Esophagus squamous epithelium (tissue), 4 donors: ENCODE data around the gene TSPEAR.

Source experiments
- POLR2A ChIP-seq, 4 donors: fragments of 450-650 bp; IDR thresholded peaks; one replicate each; pipeline ENCODE4 v1.6.1; 2017; ENCODE audit warnings: antibody characterized with exemption in 4 of 4, mild to moderate bottlenecking in 4 of 4, moderate library complexity in 3 of 4
- TF ChIP-seq, protein P1 (sequence below), 6 experiments: fragments of 450-650 bp in 4 of 6; fragments of 200-600 bp in 2 of 6; sonication (generic) in 2 of 6; IDR thresholded peaks; one replicate each; pipeline ENCODE4 v1.5.1; 2016 to 2019; ENCODE audit warnings: antibody characterized with exemption in 6 of 6, mild to moderate bottlenecking in 4 of 6, moderate library complexity in 4 of 6

- TF ChIP-seq, protein P1, sequence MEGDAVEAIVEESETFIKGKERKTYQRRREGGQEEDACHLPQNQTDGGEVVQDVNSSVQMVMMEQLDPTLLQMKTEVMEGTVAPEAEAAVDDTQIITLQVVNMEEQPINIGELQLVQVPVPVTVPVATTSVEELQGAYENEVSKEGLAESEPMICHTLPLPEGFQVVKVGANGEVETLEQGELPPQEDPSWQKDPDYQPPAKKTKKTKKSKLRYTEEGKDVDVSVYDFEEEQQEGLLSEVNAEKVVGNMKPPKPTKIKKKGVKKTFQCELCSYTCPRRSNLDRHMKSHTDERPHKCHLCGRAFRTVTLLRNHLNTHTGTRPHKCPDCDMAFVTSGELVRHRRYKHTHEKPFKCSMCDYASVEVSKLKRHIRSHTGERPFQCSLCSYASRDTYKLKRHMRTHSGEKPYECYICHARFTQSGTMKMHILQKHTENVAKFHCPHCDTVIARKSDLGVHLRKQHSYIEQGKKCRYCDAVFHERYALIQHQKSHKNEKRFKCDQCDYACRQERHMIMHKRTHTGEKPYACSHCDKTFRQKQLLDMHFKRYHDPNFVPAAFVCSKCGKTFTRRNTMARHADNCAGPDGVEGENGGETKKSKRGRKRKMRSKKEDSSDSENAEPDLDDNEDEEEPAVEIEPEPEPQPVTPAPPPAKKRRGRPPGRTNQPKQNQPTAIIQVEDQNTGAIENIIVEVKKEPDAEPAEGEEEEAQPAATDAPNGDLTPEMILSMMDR (IDR thresholded peaks at IDR 0.05): no peak
- TF ChIP-seq POLR2A (IDR thresholded peaks at IDR 0.05): no peak
Measured at GRCh38 chr21:44499211-44499560, 212.2 kb downstream of the TSPEAR start.
